ENCODE measurements around the gene ELK3. TPM values are rescaled to one million over a fixed set of nuclear protein-coding genes. Genes with fewer than 3 reads are reported as not detected.
A peak's percentile ranks its signal among the peaks of the same experiment; 100 is the strongest.

Gene ELK3
- total and polyA plus RNA-seq, 2 experiments from 2014 or later, result 5.5 to 8.3 TPM

DNA sequence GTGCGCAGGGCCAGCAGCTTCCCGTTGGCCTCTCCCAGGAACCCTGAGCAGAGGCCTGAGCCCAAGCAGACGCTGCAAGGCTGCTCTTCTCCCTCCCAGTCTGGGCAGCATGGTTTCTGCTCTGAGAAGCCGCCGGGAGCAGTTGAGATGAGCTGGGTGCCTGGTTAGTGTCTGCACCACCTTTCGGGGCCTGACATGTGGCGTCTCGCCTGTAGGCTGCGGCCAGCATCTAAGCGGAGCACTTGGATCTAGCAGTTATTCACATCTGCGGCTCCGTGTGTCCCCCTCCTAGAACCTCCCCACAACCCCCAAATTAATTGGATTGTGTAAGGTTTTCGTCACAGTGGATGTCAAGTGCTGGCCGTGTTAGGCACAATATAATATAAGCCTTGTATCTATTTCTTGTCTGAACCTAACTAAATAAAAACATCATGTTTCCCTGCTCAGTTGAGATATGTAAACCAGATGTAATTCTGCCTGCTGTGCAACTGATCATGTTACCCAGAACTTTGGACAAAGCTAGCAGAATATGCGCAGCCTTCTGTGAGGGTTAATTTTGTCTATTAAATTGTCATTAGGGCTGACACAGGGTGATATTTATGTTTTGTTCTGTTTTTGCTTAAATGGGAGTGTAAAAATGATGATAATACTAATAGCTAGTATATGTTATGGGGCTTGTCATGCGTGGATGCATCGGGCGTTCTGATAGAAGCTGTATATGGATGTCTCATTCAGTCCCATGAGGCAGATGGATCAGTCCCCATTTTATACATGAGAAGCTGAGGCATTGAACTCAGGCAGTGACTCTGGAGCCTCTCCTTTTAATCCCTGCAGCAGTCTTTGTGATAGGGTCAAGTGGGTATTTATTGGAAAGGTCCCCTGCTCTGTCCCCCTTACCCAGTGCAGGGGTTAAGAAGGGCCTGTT lies 45.8 kb downstream of the ELK3 start:
- no peaks in the 10 kb centered on the region for H3K4me1 ChIP-seq (ENCODE audit: insufficient read depth)
- H3K27me3 ChIP-seq (ENCODE audit: insufficient read depth), result no peaks in the 10 kb centered on the region
- H3K27ac ChIP-seq (ENCODE audit: low read depth), result no peak overlapping the region
- TF ChIP-seq EZH2phosphoT487 (IDR thresholded peaks at IDR 0.05; ENCODE audit: unreplicated experiment), result no peak
- no peak for TF ChIP-seq STAT1 (IDR thresholded peaks at IDR 0.05; ENCODE audit: unreplicated experiment)
- no peak for TF ChIP-seq NANOG (IDR thresholded peaks at IDR 0.05; ENCODE audit: borderline replicate concordance)
- TF ChIP-seq EZH2 (IDR thresholded peaks at IDR 0.05; ENCODE audit: low read depth, unreplicated experiment), result no peak
- TF ChIP-seq, protein P1, sequence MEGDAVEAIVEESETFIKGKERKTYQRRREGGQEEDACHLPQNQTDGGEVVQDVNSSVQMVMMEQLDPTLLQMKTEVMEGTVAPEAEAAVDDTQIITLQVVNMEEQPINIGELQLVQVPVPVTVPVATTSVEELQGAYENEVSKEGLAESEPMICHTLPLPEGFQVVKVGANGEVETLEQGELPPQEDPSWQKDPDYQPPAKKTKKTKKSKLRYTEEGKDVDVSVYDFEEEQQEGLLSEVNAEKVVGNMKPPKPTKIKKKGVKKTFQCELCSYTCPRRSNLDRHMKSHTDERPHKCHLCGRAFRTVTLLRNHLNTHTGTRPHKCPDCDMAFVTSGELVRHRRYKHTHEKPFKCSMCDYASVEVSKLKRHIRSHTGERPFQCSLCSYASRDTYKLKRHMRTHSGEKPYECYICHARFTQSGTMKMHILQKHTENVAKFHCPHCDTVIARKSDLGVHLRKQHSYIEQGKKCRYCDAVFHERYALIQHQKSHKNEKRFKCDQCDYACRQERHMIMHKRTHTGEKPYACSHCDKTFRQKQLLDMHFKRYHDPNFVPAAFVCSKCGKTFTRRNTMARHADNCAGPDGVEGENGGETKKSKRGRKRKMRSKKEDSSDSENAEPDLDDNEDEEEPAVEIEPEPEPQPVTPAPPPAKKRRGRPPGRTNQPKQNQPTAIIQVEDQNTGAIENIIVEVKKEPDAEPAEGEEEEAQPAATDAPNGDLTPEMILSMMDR (conservative IDR thresholded peaks at IDR 0.05; ENCODE audit: low read depth in 2 of 2), result no peak
- no peak for TF ChIP-seq JUNB (IDR thresholded peaks at IDR 0.05; ENCODE audit: unreplicated experiment)
- no peak for TF ChIP-seq POLR2AphosphoS5 (IDR thresholded peaks at IDR 0.05; ENCODE audit: low read depth)
- no peak for TF ChIP-seq ZNF331 (CRISPR knock-in tag; IDR thresholded peaks at IDR 0.05; ENCODE audit: low read depth)
- TF ChIP-seq, protein P2, sequence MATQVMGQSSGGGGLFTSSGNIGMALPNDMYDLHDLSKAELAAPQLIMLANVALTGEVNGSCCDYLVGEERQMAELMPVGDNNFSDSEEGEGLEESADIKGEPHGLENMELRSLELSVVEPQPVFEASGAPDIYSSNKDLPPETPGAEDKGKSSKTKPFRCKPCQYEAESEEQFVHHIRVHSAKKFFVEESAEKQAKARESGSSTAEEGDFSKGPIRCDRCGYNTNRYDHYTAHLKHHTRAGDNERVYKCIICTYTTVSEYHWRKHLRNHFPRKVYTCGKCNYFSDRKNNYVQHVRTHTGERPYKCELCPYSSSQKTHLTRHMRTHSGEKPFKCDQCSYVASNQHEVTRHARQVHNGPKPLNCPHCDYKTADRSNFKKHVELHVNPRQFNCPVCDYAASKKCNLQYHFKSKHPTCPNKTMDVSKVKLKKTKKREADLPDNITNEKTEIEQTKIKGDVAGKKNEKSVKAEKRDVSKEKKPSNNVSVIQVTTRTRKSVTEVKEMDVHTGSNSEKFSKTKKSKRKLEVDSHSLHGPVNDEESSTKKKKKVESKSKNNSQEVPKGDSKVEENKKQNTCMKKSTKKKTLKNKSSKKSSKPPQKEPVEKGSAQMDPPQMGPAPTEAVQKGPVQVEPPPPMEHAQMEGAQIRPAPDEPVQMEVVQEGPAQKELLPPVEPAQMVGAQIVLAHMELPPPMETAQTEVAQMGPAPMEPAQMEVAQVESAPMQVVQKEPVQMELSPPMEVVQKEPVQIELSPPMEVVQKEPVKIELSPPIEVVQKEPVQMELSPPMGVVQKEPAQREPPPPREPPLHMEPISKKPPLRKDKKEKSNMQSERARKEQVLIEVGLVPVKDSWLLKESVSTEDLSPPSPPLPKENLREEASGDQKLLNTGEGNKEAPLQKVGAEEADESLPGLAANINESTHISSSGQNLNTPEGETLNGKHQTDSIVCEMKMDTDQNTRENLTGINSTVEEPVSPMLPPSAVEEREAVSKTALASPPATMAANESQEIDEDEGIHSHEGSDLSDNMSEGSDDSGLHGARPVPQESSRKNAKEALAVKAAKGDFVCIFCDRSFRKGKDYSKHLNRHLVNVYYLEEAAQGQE (IDR thresholded peaks at IDR 0.05; ENCODE audit: unreplicated experiment), result no peak
- no peak for TF ChIP-seq CREB1 (CRISPR knock-in tag; IDR thresholded peaks at IDR 0.05; ENCODE audit: low read depth)
- TF ChIP-seq ZNF114 (CRISPR knock-in tag; IDR thresholded peaks at IDR 0.05), result no peak
- TF ChIP-seq, protein P3, sequence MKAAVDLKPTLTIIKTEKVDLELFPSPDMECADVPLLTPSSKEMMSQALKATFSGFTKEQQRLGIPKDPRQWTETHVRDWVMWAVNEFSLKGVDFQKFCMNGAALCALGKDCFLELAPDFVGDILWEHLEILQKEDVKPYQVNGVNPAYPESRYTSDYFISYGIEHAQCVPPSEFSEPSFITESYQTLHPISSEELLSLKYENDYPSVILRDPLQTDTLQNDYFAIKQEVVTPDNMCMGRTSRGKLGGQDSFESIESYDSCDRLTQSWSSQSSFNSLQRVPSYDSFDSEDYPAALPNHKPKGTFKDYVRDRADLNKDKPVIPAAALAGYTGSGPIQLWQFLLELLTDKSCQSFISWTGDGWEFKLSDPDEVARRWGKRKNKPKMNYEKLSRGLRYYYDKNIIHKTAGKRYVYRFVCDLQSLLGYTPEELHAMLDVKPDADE (IDR thresholded peaks at IDR 0.05), result no peak
- Mint-ChIP-seq H3K27me3 (ENCODE audit: insufficient read depth, low read depth, poor library complexity) (peaks cover 9% of the 10 kb centered on the region), H3K4me1 (peaks cover 9% of the 10 kb centered on the region), H3K27ac (no peak overlapping the region), H3K4me3 (no peak overlapping the region), H3K9me3 (no peaks in the 10 kb centered on the region), H3K36me3 (ENCODE audit: low read depth) (no peaks in the 10 kb centered on the region)
- H4K20me1 ChIP-seq (replicated peaks; ENCODE audit: insufficient read depth), result peaks cover 4% of the 10 kb centered on the region; the same call in 1 of the 2 replicates
- peak; percentile 56 for ATAC-seq
- no peak overlapping the region for H3K4me2 ChIP-seq
- H3K36me3 ChIP-seq (ENCODE audit: insufficient read depth), result no peaks in the 10 kb centered on the region
- no peak for DNase-seq (ENCODE audit: low spot score)
- H3F3A ChIP-seq (replicated peaks; ENCODE audit: low read depth), result no peaks in the 10 kb centered on the region
- H3K9me2 ChIP-seq (ENCODE audit: insufficient read depth), result no peaks in the 10 kb centered on the region
- H3K4me3 ChIP-seq, result no peak overlapping the region
- H2AFZ ChIP-seq, result no peak overlapping the region
- no peaks in the 10 kb centered on the region for H3K79me2 ChIP-seq (replicated peaks; ENCODE audit: insufficient read depth)

Data from GM23338 (cell line).